ENCODE results near the gene TENT5A.
"Not testable (repeated sequence)": the region's sequence is repeated elsewhere in the genome, so short reads cannot be mapped to it uniquely, and the experiment has no call there.

Gene TENT5A

DNA sequence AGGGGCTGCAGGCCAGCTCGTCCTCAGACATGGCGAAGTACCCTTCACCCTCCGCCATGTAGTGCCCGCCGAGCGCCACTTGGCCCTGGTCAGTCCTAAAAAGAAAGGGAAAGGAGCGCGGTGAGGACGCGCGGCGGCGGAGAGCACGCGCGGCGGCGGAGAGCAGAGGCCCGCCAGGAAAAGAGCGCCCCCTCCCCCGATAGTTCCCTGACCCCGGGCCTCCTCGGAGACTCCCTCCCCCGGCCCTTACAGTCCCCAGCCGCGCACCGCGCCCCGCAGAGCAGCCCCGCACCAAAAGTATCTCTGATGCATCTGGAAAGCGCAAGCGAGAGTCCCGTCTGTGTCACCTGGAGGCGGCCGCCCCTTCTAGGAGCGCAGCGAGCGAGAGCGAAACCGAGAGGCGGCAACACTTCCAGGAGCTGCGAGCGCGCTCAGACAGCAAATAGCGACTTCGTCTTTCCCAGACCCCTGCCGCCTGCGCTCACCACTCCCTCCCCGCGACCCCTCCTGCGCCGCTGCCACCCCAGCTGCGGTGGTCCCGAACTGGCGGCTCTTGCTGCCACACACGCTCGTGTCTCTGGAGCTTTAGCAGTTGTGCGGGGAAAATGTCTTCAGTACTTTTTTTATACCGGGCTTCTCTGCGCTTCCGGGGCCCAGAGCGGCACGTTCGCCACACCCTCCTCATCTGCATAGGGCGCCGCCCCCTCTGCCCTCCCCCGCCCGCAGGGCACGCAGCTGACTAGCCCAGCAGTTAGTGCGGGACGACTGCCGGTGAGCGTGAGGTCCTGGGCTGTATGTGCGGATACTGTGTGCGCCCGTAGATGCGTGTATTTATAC is at the start of gene TENT5A:
TSS of gene TENT5A (minus strand) at position 598 of the 837 bp plus-strand sequence. CDS start at position 58, 540 bp downstream.
- peak; percentile 90 for DNase-seq

DNA sequence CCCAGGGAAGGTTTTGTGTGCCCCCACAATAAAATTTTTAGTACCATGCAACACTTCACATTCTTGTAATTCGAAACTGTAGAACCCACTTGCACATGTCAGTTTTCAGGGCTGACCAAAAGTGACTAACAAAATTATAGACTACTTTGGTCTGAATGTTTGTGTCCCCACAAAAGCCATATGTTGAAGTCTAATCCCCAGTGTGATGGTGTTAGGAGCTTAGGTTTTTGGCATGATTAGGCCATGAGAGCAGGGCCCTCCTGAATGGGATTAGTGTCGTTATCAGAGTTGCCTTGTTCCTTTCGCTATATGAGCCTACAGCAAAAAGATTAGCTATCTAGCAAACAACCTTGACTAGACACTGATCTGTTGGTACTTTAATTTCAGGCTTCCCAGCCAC is 49.0 kb upstream of the TENT5A start:
- no peak for DNase-seq

DNA sequence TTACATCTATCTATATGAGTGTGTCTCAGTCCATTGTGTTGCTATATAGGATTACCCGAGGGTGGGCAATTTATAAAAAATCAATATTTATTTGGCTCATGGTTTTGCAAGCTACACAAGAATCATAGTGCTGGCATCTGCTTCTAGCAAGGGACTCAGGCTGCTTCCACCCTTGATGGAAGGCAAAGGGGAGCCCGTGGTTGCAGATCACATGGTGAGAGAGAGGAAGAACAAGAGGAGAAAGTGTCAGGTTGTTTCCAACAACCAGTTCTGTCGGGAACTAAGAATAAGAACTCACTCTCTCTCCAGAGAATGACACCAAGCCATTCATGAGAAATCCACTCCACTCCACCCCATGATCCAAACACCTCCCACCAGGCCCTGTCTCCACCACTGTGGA is 48.2 kb upstream of the TENT5A start:
- DNase-seq = no peak

GRCh38 chr6:81799323-81799722 is 46.8 kb upstream of the TENT5A start:
- DNase-seq = no peak

- DNase-seq = no peak
Measured at GRCh38 chr6:81797591-81797990, 45.1 kb upstream of the TENT5A start.

DNA sequence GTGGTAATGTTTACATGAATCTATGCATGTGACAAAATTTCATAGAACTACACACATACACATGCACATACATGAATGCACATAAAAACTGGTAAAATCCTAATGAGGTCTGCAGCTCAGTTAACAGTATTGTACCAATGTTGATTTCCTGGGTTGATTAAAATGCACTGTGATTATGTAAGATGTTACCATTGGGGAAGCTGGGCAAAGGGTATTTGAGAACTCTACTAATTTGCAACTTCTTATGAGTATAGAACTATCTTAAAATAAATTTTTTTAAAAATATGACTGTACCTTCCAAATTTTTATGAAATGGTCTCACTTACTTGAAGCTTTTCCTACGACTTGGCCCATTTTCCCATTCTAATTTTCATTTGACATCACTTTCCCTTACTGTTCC is 43.4 kb upstream of the TENT5A start:
- no peak for DNase-seq

DNA sequence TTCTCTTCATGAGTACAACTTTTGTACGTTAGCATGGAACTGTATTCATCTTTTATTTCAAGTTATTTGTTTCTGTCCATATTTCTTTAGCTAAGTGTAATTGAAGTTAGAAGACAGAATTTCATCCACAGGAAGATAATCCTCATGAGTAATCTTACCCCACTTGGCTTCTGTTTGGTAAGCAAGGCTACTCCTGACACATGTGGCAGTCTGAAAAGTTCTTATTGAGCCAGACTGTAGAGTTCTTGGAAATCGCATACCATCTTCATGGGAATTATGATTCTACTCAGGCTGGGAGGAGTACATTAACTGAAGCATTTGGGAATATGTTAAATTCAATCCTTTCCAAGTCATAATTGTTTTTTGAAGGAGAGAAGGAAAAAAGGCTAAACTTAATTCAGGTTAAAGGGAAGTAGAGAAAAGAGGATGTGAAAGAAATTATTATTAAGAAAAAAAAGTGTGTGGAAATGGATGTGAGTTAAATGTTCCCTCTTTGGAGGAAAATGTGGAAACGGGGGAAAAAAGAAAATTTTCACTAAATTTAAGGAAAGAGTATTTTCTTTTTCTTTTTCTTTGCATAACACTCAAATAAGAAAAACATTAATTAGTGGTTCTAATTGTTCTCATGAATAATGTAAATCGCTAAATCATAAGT is 41.5 kb upstream of the TENT5A start:
- no peak for DNase-seq

- DNase-seq = peak; percentile 30
Measured at GRCh38 chr6:81792826-81793225, 40.3 kb upstream of the TENT5A start.

DNA sequence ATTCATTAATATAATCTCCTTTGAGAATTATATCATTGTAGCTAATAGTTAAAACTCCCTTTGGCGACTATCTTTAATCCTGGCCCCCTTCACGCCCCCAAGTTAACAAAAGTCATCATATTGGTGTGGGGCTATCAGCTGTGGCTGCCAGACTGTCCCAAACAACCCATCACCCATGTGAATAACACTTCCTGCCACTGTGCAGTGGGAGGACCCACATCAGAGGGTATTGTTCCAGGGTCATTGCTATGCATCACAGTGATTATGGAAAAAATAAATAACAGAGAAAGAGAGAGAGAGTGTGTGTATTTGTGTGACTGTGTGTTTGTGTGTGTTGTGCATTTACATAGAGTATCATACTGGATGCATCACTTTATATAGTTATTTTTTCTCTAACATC is 39.3 kb upstream of the TENT5A start:
- no peak for DNase-seq

DNA sequence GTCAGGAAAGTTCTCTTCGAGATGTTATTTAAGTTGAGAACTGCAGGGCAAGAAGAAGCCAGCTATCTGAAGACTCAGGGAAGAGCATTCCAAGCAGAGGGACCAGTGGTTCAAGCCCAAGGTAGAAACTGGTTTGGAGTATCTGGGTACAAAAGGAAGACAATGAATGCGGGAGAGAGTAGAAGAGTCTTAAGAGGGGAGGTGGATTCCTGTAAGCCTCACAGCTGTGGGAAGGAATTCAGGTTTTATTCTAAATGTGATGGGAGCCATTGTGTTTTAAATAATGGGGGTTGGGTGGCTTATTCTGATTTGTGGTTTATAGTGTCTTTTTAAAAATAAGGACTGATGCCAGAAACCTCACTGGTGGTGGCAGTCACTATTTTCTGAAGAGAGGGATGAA is 37.6 kb upstream of the TENT5A start:
- no peak for DNase-seq

DNA sequence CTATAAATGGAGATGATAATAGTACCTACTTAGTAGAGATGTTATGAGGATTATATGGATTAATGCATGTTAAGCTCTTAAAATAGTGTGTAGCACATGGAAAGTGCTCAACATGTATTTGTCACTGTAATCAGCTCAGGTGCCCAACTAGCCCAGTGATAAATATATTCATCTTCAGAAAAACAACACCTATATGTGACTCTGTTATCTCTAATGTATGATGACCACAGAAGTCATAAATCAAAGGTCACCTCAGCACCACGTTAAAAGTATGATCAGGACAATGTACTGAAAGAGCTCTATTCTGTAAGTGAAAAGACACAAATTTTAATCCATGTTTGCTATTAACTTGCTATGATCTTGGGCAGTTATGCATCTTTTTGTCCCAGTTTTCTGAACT is 36.8 kb upstream of the TENT5A start:
- DNase-seq = no peak

DNA sequence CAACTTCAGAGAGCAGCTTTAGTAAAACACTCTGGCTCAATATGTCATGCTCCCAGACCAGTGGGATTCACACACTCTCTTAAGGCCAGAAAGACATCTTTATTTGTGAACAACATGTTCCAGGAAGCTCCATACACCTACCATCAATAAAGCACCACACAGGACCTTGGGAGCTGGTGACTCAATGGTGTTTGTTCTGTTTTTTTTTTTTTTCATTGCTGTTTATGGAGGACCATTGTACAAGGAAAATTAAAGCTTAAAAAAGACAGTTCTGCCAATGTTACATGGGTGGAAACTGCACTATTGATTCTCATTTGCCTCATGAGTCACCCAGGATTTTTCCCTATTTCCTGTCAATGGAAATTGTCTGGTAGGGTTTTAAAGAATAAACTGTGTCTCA is 36.3 kb upstream of the TENT5A start:
- DNase-seq = no peak

DNA sequence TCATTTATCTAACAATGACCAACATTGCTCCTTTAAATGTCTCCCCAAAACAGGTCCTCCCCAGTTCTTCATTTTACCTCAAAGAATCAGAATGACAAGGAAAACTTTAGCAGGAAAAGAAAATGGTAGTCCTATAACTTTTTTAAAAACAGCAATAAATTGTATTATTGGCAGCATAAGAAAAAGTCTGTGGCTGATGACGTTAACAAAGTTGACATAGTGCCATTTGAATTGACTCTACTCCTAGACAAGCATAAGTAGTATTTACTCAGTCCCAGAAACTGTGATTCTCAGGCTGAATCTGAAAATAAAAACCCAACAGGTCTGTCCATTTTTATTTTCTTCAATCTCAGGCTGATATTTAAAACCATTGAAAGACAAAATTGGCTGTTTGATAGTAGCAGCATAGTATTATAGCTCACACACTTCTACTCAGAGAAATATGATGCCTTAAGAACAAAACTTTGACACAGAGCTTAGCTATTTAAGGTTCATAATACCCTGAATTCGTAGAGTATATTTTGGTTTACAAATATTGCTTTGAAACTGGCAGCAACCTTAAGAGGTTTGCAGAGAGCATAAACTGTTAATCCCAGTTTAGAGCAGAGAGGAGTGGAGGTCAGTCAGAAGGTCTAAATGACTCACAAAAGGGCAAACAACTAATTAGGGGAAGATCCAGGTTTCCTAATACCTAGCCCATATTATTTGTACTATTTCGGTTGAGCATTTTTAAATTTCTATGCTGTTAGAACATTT is 35.0 kb upstream of the TENT5A start:
- DNase-seq = no peak

GRCh38 chr6:81786150-81786549 is 33.7 kb upstream of the TENT5A start:
- no peak for DNase-seq

DNA sequence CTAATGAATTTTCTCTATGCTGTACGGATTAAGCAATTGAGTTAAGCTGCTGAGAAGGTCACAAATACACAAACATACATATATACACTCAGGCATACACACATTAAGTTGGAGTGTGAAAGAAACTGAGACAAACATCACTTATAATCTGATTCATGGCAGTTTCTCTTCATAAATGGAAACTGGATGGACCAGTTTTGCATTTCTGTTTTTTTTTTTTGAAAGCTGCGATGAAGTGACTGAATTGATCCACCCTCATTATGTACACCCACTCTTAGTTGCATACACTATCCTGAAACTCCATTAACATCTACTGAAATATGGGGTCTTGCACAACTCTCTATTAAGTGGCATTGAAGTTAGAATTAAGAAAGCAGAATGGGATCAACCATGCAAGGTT is 32.9 kb upstream of the TENT5A start:
- no peak for DNase-seq

- no peak for DNase-seq
Measured at GRCh38 chr6:81783893-81784292, 31.4 kb upstream of the TENT5A start.

GRCh38 chr6:81781624-81782023 is 29.1 kb upstream of the TENT5A start:
- no peak for DNase-seq

DNA sequence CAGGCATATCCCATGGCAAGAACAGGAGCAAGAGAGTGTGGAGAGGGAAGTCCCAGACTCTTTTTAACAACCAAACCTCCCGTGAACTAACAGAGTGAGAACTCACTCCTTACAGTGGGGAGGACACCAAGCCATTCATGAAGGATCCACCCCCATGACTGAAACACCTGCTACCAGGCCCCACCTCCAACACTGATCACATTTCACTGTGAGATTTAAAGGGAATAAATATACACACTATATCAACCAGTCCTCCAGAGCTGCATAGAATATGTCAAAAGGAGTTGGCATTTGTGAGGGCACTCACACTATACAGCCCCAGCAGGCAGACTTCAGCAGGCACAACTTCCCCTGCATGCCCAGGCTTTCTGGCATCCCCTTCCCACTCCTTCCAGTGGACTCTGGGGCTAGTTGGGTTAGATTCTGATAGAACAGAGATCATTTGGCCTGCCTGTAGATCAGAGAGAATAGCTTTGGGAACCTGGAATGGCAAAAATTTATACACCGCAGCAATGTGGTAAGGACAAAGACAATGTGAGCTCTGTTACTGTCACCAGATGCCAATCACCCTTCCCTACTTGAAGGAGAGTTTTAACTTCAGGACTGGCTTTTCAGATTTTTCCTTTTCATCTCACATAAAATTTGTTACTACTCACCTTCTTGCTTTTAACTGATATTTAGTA is 25.2 kb upstream of the TENT5A start:
- DNase-seq = no peak

DNA sequence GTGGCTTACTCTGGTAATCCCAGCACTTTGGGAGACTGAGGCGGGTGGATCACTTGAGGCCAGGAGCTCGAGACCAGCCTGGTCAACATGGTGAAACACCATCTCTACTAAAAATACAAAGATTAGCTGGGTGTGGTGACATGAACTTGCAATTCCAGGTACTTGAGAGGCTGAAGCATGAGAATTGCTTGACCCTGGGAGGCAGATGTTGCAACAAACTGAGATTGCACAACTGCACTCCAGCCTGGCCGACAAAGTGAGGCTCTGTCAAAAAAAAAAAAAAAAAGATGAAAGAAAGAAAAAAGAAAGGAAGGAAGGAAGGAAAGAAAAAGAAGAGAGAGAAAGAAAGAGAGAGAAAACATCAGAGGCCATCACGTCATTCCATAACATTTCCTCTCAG is 23.7 kb upstream of the TENT5A start:
- not testable (repeated sequence) for DNase-seq

GRCh38 chr6:81774542-81774941 is 22.1 kb upstream of the TENT5A start:
- DNase-seq = peak; percentile 40

- no peak for DNase-seq
Measured at GRCh38 chr6:81773887-81774286, 21.4 kb upstream of the TENT5A start.

GRCh38 chr6:81772741-81773140 is 20.3 kb upstream of the TENT5A start:
- no peak for DNase-seq

- peak; percentile 34 for DNase-seq
Measured at GRCh38 chr6:81771097-81771496, 18.6 kb upstream of the TENT5A start.

All from NCI-H69 (cell line).